AG10803 (cell line): ENCODE results near the gene USP36.

Source experiments
- DNase-seq: peaks from one replicate; pipeline ENCODE4 v3.0.0; 2010; ENCODE audit warnings: low read depth
- H3K4me3 ChIP-seq: 2 replicates; pipeline ENCODE4 v1.5.1; 2011; ENCODE audit warnings: mild to moderate bottlenecking, low read length, control low read depth
- TF ChIP-seq, protein P1 (sequence below): conservative IDR thresholded peaks from 2 replicates; pipeline ENCODE4 v1.5.1; 2011; ENCODE audit warnings: mild to moderate bottlenecking, low read length, control low read depth, inconsistent platforms

Gene USP36

DNA sequence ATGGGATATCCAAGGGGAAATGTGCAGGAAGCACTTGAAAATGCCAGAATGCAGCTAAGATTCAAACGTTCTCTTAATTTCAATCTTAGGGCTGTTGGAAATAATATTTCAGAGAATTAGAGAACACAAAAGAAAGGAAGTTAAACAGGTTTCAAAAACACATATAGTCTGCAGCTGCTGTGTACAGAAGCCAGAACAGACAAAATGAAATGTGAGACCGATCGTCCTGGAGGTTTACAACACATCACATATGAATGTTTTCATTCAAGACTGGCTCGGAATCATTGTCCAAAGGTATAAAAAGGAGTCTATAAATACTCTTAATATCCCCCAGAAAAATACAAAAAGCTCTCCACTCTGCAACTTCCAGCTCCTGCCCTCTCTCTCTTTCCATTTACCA, 72.8 kb downstream of the USP36 start:
- TF ChIP-seq, protein P1, sequence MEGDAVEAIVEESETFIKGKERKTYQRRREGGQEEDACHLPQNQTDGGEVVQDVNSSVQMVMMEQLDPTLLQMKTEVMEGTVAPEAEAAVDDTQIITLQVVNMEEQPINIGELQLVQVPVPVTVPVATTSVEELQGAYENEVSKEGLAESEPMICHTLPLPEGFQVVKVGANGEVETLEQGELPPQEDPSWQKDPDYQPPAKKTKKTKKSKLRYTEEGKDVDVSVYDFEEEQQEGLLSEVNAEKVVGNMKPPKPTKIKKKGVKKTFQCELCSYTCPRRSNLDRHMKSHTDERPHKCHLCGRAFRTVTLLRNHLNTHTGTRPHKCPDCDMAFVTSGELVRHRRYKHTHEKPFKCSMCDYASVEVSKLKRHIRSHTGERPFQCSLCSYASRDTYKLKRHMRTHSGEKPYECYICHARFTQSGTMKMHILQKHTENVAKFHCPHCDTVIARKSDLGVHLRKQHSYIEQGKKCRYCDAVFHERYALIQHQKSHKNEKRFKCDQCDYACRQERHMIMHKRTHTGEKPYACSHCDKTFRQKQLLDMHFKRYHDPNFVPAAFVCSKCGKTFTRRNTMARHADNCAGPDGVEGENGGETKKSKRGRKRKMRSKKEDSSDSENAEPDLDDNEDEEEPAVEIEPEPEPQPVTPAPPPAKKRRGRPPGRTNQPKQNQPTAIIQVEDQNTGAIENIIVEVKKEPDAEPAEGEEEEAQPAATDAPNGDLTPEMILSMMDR, result no peak
- no peak overlapping the region for H3K4me3 ChIP-seq
- DNase-seq, result no peak

DNA sequence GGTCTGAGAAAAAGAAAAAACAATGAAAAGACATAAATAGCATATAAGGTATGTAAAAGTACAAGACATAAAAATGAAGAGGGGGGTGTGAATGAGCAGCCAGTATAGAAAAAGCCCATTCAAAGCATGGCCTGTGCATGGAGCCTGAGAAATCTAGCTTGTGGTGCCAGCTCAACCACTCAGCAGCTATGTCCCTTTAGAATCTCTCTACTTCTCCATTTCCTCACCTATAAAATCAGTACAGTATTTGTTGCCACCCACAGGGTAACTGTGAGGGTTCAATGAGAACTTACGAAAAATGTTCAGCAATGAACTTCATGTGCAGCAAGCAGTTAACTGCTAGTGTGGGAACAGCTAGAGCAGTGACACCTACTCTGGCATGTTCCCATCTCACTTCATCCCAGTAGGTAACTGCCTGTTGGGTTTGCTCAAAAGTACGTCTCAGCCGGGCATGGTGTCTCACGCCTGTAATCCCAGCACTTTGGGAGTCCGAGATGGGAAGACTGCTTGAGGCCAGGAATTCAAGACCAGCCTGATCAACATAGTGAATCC, 73.8 kb downstream of the USP36 start:
- no peak overlapping the region for H3K4me3 ChIP-seq
- TF ChIP-seq, protein P1, result no peak
- DNase-seq, result no peak

DNA sequence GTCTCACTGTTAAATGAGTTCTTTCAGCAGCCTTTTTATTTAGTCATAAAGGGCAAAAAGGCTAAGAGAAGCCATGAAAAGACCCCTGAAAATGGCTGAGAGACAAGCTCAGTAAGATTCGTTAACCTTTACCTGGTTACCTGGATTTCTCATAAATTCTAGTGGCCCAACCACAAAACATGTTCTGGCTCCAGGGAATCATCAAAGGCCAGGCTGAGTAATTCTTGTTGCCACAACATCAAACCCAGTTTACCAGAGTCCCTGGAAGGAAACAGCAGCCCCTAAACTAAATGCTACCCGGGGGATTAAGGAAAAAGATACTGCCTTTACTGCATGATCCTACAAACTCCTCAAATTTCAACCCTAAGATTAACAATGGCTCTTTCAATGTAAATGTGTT, 74.4 kb downstream of the USP36 start:
- no peak for DNase-seq
- TF ChIP-seq, protein P1, result no peak
- no peak overlapping the region for H3K4me3 ChIP-seq

DNA sequence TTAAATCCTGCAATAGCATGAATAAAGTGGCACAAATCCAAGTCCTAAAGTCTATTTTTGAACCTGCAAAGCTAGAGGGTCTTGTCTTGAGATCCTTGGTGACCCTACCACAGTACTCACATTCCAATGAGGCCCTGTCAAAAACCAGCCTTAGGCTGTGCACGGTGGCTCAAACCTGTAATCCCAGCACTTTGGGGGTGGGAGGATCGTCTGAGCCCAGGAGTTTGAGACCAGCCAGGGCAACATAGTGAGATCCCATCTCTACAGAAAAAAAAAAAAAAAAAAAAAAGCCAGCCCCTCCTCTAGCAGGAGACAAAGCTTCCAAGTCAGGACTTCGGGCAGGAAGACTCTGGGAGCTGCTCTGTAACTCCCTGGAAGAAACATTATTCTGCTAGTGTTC, 74.8 kb downstream of the USP36 start:
- H3K4me3 ChIP-seq, result no peak overlapping the region
- TF ChIP-seq, protein P1, result no peak
- no peak for DNase-seq

DNA sequence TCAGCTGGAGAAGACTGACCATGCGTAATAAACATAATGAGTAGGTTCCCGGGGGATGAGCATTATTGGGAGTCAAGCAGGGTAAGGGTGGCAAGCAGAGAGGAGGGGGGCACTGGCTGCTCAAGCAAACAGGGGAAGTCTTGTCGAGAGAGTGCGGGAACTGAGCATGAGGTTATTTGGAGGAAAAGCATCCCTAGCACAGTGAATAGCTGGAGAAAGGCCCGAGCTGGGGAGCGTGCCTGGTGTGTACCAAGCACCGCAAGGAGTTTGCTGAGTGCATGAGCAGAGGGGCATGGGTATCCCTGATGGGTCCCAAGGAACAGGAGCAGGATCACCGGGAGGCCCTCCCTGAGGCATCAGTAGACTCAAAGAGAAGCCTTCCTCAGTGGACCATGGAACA, 75.7 kb downstream of the USP36 start:
- DNase-seq, result no peak
- no peak overlapping the region for H3K4me3 ChIP-seq
- TF ChIP-seq, protein P1, result no peak

DNA sequence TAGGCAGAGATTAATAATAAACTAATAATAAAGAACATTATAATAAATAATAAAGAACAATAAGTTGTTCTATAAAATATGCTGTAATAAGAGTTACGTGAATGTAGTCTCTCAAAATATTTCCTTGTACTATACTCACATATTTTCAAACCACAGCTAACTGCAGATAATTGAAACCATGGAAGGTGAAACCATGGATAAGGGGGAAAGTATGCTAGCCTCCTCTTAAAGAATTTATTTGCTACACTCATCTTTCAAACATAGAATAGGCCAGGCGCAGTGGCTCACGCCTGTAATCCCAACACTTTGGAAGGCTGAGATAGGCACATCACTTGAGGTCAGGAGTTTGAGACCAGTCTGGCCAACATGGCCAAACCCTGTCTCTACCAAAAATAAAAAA, 77.1 kb downstream of the USP36 start:
- TF ChIP-seq, protein P1, result no peak
- peak; percentile 70 for DNase-seq
- no peak overlapping the region for H3K4me3 ChIP-seq

DNA sequence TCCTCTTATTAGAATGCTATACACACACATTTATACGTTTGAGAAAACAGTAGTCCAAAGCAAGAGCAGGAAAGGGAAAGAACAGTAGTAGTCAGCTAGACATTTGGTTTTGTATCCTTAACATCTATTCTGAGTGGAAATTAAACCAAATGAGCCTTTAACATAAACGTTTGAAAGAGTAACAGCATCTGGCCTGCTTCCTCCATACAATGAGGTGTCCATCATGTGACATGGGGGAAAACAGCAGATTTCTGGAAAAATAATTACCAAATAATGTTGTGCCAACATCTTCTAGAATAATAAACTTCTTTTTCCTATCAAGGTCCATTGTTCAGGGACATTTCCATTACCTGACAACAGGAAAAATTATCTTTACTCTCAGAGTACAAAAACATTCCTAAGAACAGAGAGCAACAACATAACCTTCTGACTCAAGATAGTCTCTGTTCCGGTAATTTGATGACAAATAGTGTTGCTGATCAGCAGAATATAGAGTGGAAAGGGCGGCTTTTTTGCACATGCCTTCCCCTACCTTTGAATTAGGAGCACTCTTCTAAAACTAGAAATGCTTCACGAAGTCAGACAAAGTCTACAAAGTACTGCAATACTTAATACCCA, 78.7 kb downstream of the USP36 start:
- TF ChIP-seq, protein P1, result no peak
- H3K4me3 ChIP-seq, result no peak overlapping the region
- no peak for DNase-seq
